ENCODE data around the gene ZBTB2. TPM values are rescaled to one million over a fixed set of nuclear protein-coding genes. Genes with fewer than 3 reads are reported as not detected.
"Not testable (repeated sequence)": the region's sequence is repeated elsewhere in the genome, so short reads cannot be mapped to it uniquely, and the experiment has no call there.

ZBTB2 gene
- polyA plus RNA-seq, 3 donors: 7.2 to 14.0 (median 9.6) TPM

DNA sequence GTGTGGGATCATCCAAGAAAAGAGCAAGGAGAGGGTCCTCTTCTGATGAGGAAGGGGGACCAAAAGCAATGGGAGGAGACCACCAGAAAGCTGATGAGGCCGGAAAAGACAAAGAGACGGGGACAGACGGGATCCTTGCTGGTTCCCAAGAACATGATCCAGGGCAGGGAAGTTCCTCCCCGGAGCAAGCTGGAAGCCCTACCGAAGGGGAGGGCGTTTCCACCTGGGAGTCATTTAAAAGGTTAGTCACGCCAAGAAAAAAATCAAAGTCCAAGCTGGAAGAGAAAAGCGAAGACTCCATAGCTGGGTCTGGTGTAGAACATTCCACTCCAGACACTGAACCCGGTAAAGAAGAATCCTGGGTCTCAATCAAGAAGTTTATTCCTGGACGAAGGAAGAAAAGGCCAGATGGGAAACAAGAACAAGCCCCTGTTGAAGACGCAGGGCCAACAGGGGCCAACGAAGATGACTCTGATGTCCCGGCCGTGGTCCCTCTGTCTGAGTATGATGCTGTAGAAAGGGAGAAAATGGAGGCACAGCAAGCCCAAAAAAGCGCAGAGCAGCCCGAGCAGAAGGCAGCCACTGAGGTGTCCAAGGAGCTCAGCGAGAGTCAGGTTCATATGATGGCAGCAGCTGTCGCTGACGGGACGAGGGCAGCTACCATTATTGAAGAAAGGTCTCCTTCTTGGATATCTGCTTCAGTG, 40.8 kb downstream of the ZBTB2 start:
- no peak for DNase-seq
- no peak overlapping the region for H3K9ac ChIP-seq (ENCODE audit: insufficient read depth, low read length, poor library complexity, severe bottlenecking)
- peaks cover 2 to 7% (median 6%) of the 10 kb centered on the region in 3 donors for H3K27me3 Mint-ChIP-seq (ENCODE audit: low read depth in 3 of 3)
- H3K4me1 ChIP-seq (ENCODE audit: control insufficient read depth in 1 of 2, insufficient read depth in 2 of 2, low read length in 2 of 2): no peaks in the 10 kb centered on the region
- no peak for TF ChIP-seq CTCF (IDR thresholded peaks at IDR 0.05)
- no peaks in the 10 kb centered on the region for H3K36me3 ChIP-seq (replicated peaks in 1 of 2; ENCODE audit: control insufficient read depth in 1 of 2, insufficient read depth in 2 of 2, low read length in 2 of 2)
- no peak overlapping the region for H3K4me2 ChIP-seq (replicated peaks; ENCODE audit: extremely low read depth, low read length, poor library complexity, severe bottlenecking)
- H4K20me1 ChIP-seq (ENCODE audit: insufficient read depth, low read length): no peaks in the 10 kb centered on the region
- H3K4me1 Mint-ChIP-seq: peaks cover 11% of the 10 kb centered on the region
- no peaks in the 10 kb centered on the region for H3K9me3 ChIP-seq (replicated peaks in 1 of 2; ENCODE audit: control insufficient read depth in 1 of 2, insufficient read depth in 1 of 2, low read length in 2 of 2)
- H3K4me3 Mint-ChIP-seq: no peak overlapping the region
- H3K27ac ChIP-seq (ENCODE audit: low read depth in 1 of 2, low read length in 2 of 2): no peak overlapping the region
- H3K27me3 ChIP-seq (ENCODE audit: control insufficient read depth in 2 of 2, insufficient read depth in 2 of 2, low read length in 2 of 2): no peaks in the 10 kb centered on the region
- no peaks in the 10 kb centered on the region for H3K36me3 Mint-ChIP-seq
- WGBS (ENCODE audit: insufficient coverage): 95% methylated on average over 20 of the region's 20 CpGs
- intact Hi-C loops (cut with micrococcal nuclease): no loop called here
- no peak overlapping the region for H2AFZ ChIP-seq (ENCODE audit: insufficient read depth, low read depth, low read length, poor library complexity, severe bottlenecking)
- no peak overlapping the region for H3K4me3 ChIP-seq (replicated peaks in 1 of 3; ENCODE audit: low read depth in 2 of 3, low read length in 3 of 3)
- H3K27ac Mint-ChIP-seq: no peak overlapping the region
- no peaks in the 10 kb centered on the region for H3K79me2 ChIP-seq (ENCODE audit: insufficient read depth, low read length)
- peaks cover 0 to 2% (median 0%) of the 10 kb centered on the region in 7 donors for H3K9me3 Mint-ChIP-seq

GRCh38 chr6:151349651-151350270, 41.6 kb downstream of the ZBTB2 start:
- Mint-ChIP-seq H3K9me3 (peaks cover 0 to 2% (median 0%) of the 10 kb centered on the region in 7 donors), H3K27me3 (ENCODE audit: low read depth in 3 of 3) (peaks cover 2 to 10% (median 7%) of the 10 kb centered on the region in 3 donors), H3K4me1 (peaks cover 10% of the 10 kb centered on the region), H3K36me3 (no peaks in the 10 kb centered on the region), H3K4me3 (no peak overlapping the region), H3K27ac (peak overlapping the region in 1 of 7 donors; percentile 65)
- TF ChIP-seq CTCF (IDR thresholded peaks at IDR 0.05): no peak
- H3K9ac ChIP-seq (ENCODE audit: insufficient read depth, low read length, poor library complexity, severe bottlenecking): no peak overlapping the region
- intact Hi-C loops (cut with micrococcal nuclease): no loop called here
- 93% methylated on average over 19 of the region's 19 CpGs for WGBS (ENCODE audit: insufficient coverage)
- no peak overlapping the region for H2AFZ ChIP-seq (ENCODE audit: insufficient read depth, low read depth, low read length, poor library complexity, severe bottlenecking)
- H3K27ac ChIP-seq (ENCODE audit: low read depth in 1 of 2, low read length in 2 of 2): no peak overlapping the region
- no peak overlapping the region for H3K4me3 ChIP-seq (replicated peaks in 1 of 3; ENCODE audit: low read depth in 2 of 3, low read length in 3 of 3)
- no peaks in the 10 kb centered on the region for H3K79me2 ChIP-seq (ENCODE audit: insufficient read depth, low read length)
- no peaks in the 10 kb centered on the region for H4K20me1 ChIP-seq (ENCODE audit: insufficient read depth, low read length)
- no peak overlapping the region for H3K4me2 ChIP-seq (replicated peaks; ENCODE audit: extremely low read depth, low read length, poor library complexity, severe bottlenecking)
- no peak for DNase-seq
- H3K27me3 ChIP-seq (ENCODE audit: control insufficient read depth in 2 of 2, insufficient read depth in 2 of 2, low read length in 2 of 2): no peaks in the 10 kb centered on the region
- H3K9me3 ChIP-seq (replicated peaks in 1 of 2; ENCODE audit: control insufficient read depth in 1 of 2, insufficient read depth in 1 of 2, low read length in 2 of 2): no peaks in the 10 kb centered on the region
- no peaks in the 10 kb centered on the region for H3K4me1 ChIP-seq (ENCODE audit: control insufficient read depth in 1 of 2, insufficient read depth in 2 of 2, low read length in 2 of 2)
- no peaks in the 10 kb centered on the region for H3K36me3 ChIP-seq (replicated peaks in 1 of 2; ENCODE audit: control insufficient read depth in 1 of 2, insufficient read depth in 2 of 2, low read length in 2 of 2)

GRCh38 chr6:151342750-151343149, 48.6 kb downstream of the ZBTB2 start:
- H3K4me1 ChIP-seq (ENCODE audit: control insufficient read depth in 1 of 2, insufficient read depth in 2 of 2, low read length in 2 of 2); H3K36me3 Mint-ChIP-seq; H3K9ac ChIP-seq (ENCODE audit: insufficient read depth, low read length, poor library complexity, severe bottlenecking); intact Hi-C loops (cut with micrococcal nuclease); H2AFZ ChIP-seq (ENCODE audit: insufficient read depth, low read depth, low read length, poor library complexity, severe bottlenecking); H3K4me3 Mint-ChIP-seq; H3K4me3 ChIP-seq (replicated peaks in 1 of 3; ENCODE audit: low read depth in 2 of 3, low read length in 3 of 3); H3K9me3 Mint-ChIP-seq; H3K27ac Mint-ChIP-seq; H3K36me3 ChIP-seq (replicated peaks in 1 of 2; ENCODE audit: control insufficient read depth in 1 of 2, insufficient read depth in 2 of 2, low read length in 2 of 2); H3K27me3 ChIP-seq (ENCODE audit: control insufficient read depth in 2 of 2, insufficient read depth in 2 of 2, low read length in 2 of 2); H3K27ac ChIP-seq (ENCODE audit: low read depth in 1 of 2, low read length in 2 of 2); DNase-seq; H3K4me2 ChIP-seq (replicated peaks; ENCODE audit: extremely low read depth, low read length, poor library complexity, severe bottlenecking); H3K4me1 Mint-ChIP-seq; H3K9me3 ChIP-seq (replicated peaks in 1 of 2; ENCODE audit: control insufficient read depth in 1 of 2, insufficient read depth in 1 of 2, low read length in 2 of 2); H4K20me1 ChIP-seq (ENCODE audit: insufficient read depth, low read length); H3K79me2 ChIP-seq (ENCODE audit: insufficient read depth, low read length): not testable (repeated sequence)
- peaks cover 2 to 15% (median 4%) of the 10 kb centered on the region in 3 donors for H3K27me3 Mint-ChIP-seq (ENCODE audit: low read depth in 3 of 3)
- WGBS (ENCODE audit: insufficient coverage): 100% methylated on average over 3 of the region's 10 CpGs

Measured in CD14-positive monocyte (primary cell).